B cell (primary cell): ENCODE results near the gene PPP6R2. TPM values are rescaled to one million over a fixed set of nuclear protein-coding genes. Genes with fewer than 3 reads are reported as not detected.

Source experiments
- ATAC-seq: fragments of 200-7000 bp; cut with Tn5 transposase; one replicate; pipeline ENCODE4 v1.10.0; 2021; ENCODE audit warnings: low read depth, mild to moderate bottlenecking, moderate number of reproducible peaks, moderate library complexity
- CTCF ChIA-PET: fragments of 350-600 bp; sonication (Branson Sonifier 250); formaldehyde crosslinking; loops from one replicate; lab custom pipeline; 2021; ENCODE audit warnings: antibody characterized with exemption, inconsistent platforms; lab: Charles Lee
- POLR2A ChIA-PET: fragments of 350-600 bp; sonication (Branson Sonifier 250); formaldehyde crosslinking; loops from one replicate; lab custom pipeline; 2021; ENCODE audit warnings: antibody characterized with exemption; lab: Charles Lee
- DNase-seq: peaks from one replicate; pipeline ENCODE4 v3.0.0; 2013
- H2AFZ ChIP-seq: 2 replicates; pipeline ENCODE4 v1.6.1; 2012; ENCODE audit warnings: mild to moderate bottlenecking, low read depth, low read length; ENCODE audit not compliant: insufficient read depth, poor library complexity, severe bottlenecking
- H3K27ac ChIP-seq, 2 donors: 1 replicate in 1 of 2; 2 replicates in 1 of 2; pipeline ENCODE4 v1.5.1; 2012 to 2013; ENCODE audit warnings: low read length in 2 of 2, mild to moderate bottlenecking in 2 of 2, moderate library complexity in 1 of 2
- H3K27me3 ChIP-seq, 4 experiments: fragments of 200-600 bp in 1 of 4; sonication (generic) in 1 of 4; replicated peaks in 1 of 4; 1 replicate in 2 of 4; 2 replicates in 2 of 4; pipeline versions ENCODE4 v1.6.1 to v1.7.0; 2013 to 2016; ENCODE audit warnings: low read length in 3 of 4, mild to moderate bottlenecking in 2 of 4, mixed read lengths in 1 of 4, moderate library complexity in 1 of 4; ENCODE audit not compliant: insufficient read depth in 4 of 4, control insufficient read depth in 3 of 4; ENCODE audit errors: control extremely low read depth in 1 of 4
- H3K36me3 ChIP-seq, 2 experiments: replicated peaks in 1 of 2; 1 replicate in 1 of 2; 2 replicates in 1 of 2; pipeline versions ENCODE4 v1.6.1 to v1.7.1; 2013; ENCODE audit warnings: low read length in 1 of 2; ENCODE audit not compliant: insufficient read depth in 2 of 2, control insufficient read depth in 1 of 2; ENCODE audit errors: control extremely low read depth in 1 of 2, extremely low read depth in 1 of 2
- H3K4me1 ChIP-seq, 2 donors: fragments of 200-600 bp in 1 of 2; sonication (generic) in 1 of 2; 1 replicate in 1 of 2; 2 replicates in 1 of 2; pipeline versions ENCODE4 v1.5.1 to v1.6.1; 2013 to 2017; ENCODE audit warnings: low read length in 2 of 2; ENCODE audit not compliant: control insufficient read depth in 2 of 2, insufficient read depth in 2 of 2
- H3K4me2 ChIP-seq: replicated peaks from 2 replicates; pipeline ENCODE3; 2012; ENCODE audit warnings: mild to moderate bottlenecking, low read depth, low read length; ENCODE audit not compliant: poor library complexity, severe bottlenecking
- H3K4me3 ChIP-seq, 5 experiments: fragments of 200-600 bp in 1 of 5; sonication (generic) in 1 of 5; 1 replicate in 3 of 5; 2 replicates in 2 of 5; pipeline versions ENCODE4 v1.5.1 to v1.7.0; 2011 to 2016; ENCODE audit warnings: low read length in 4 of 5, mild to moderate bottlenecking in 4 of 5, low read depth in 2 of 5, control low read depth in 1 of 5, moderate library complexity in 1 of 5; ENCODE audit not compliant: insufficient read depth in 1 of 5; ENCODE audit errors: control extremely low read depth in 1 of 5, extremely low read depth in 1 of 5
- H3K79me2 ChIP-seq: fragments of 200-600 bp; sonication (generic); one replicate; pipeline ENCODE4 v1.6.0; 2016; ENCODE audit warnings: low read length; ENCODE audit not compliant: control insufficient read depth, insufficient read depth
- H3K9ac ChIP-seq: fragments of 200-600 bp; sonication (generic); 2 replicates; pipeline ENCODE4 v1.6.1; 2017; ENCODE audit warnings: mild to moderate bottlenecking, low read length, moderate library complexity
- H3K9me3 ChIP-seq, 3 donors: one replicate each; pipeline versions ENCODE4 v1.6.1 to v1.7.1; 2013; ENCODE audit warnings: low read length in 2 of 3; ENCODE audit not compliant: control insufficient read depth in 2 of 3, insufficient read depth in 1 of 3; ENCODE audit errors: control extremely low read depth in 1 of 3
- H4K20me1 ChIP-seq: 2 replicates; pipeline ENCODE4 v1.6.0; 2012; ENCODE audit warnings: mild to moderate bottlenecking, low read length; ENCODE audit not compliant: insufficient read depth, control insufficient read depth, poor library complexity, severe bottlenecking
- H3K27ac Mint-ChIP-seq: one replicate; pipeline ENCODE4 v1.8.0; 2021; ENCODE audit warnings: mixed read lengths
- H3K27me3 Mint-ChIP-seq: one replicate; pipeline ENCODE4 v1.8.0; 2021; ENCODE audit warnings: mixed read lengths
- H3K4me1 Mint-ChIP-seq: one replicate; pipeline ENCODE4 v1.8.0; 2021; ENCODE audit warnings: mixed read lengths
- H3K4me3 Mint-ChIP-seq: one replicate; pipeline ENCODE4 v1.8.0; 2021; ENCODE audit warnings: mixed read lengths
- H3K9me3 Mint-ChIP-seq: one replicate; pipeline ENCODE4 v1.8.0; 2022; ENCODE audit warnings: mixed read lengths; ENCODE audit not compliant: insufficient read depth
- EZH2 ChIP-seq: IDR thresholded peaks from 2 replicates; pipeline ENCODE4 v1.6.1; 2012; ENCODE audit warnings: borderline replicate concordance, low read depth, mild to moderate bottlenecking, moderate library complexity, low read length; ENCODE audit not compliant: insufficient read depth, poor library complexity, severe bottlenecking
- WGBS: methylation state at CpG from one replicate; pipeline ENCODE4 v1.1.5; 2013; ENCODE audit warnings: missing lambda C conversion rate; ENCODE audit not compliant: insufficient coverage; 5-methylcytosine and 5-hydroxymethylcytosine counted together
- intact Hi-C: fragments of 100-400 bp; cut with micrococcal nuclease; formaldehyde crosslinking; loops from one replicate; pipeline ENCODE4 v1.10.0; 2022
- polyA plus RNA-seq: library from polyadenylated mRNA; depleted of rRNA; stranded (reverse); fragments of >200 nt; gene quantifications from 2 replicates; pipeline ENCODE4 v1.2.3, GENCODE V29; 2012
- total RNA-seq, 2 donors: library from RNA; stranded (reverse); fragments of 120-200 nt in 1 of 2; gene quantifications; 1 replicate in 1 of 2; 2 replicates in 1 of 2; pipeline versions ENCODE4 v1.2.3 to v1.2.4, GENCODE V29; 2013 to 2022
- TF ChIP-seq, protein P1 (sequence below): fragments of 200-600 bp; IDR thresholded peaks from one replicate; pipeline ENCODE4 v1.8.0; 2022; ENCODE audit warnings: antibody characterized with exemption, mild to moderate bottlenecking

PPP6R2 gene
- total and polyA plus RNA-seq, 2 donors (not counting 1 experiment from before 2014, with no cell fraction given) = 91.4 to 98.7 TPM

DNA sequence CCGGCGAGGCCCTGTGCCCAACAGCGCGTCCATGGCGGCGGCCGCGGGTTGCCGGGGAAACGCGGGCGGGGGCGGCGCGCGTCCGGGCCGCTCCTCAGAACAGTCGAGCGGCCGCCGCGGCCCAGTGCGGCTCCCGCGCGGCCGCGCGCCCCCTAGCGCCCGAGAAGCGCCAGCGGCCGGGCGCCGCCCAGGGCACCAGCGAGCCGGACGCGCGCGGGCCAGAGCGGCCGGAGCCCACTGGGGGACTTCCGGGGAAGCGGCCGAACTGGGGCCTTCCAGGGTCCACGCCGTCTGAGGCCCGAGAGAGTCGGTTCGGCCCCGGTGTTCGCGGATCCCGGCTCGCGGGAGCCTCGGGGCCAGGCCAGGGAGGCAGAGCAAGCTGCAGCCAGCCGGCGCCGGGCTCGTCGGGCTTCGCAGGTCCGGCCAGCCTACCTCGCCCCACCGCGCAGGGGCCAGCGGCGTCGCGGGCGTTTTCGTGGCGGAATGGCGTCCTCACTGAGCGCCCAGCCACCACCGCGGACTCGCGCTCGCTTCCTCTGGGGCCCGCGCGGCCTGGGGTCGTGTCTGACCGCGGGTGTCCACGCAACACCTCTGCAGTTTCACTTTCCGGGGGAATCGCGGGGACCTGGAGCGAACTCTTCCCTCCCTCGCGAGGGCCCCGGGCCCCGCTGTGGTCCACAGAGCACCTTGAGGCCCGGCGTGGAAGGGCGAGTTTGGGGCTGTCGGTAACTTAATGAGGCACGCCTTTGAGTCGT is 16.0 kb upstream of the PPP6R2 start, which contains the start of gene DENND6B:
Gene DENND6B (minus strand): TSS at position 57 of the 755 bp plus-strand sequence. CDS start 24 bp downstream, at position 33.
- intact Hi-C loops = loop anchor here (1.0 kb wide), 6 partner anchors 13 to 86 kb away; no protein-coding TSS in a partner anchor

More for the DNA sequence above, 16.0 kb upstream of the PPP6R2 start, which contains the start of gene DENND6B:
- H3K27me3 Mint-ChIP-seq = no peaks in the 10 kb centered on the region
- Histone ChIP-seq H3K9me3 (no peaks in the 10 kb centered on the region), H3K27me3 (peaks cover 0 to 6% (median 0%) of the 10 kb centered on the region in 4 experiments), H3K36me3 (no peaks in the 10 kb centered on the region), H3K4me1 (peaks cover 8 to 13% of the 10 kb centered on the region in 2 donors), H3K79me2 (no peaks in the 10 kb centered on the region), H4K20me1 (no peaks in the 10 kb centered on the region), H3K27ac (peak within 1 kb of the TSS; percentile 24 to 76), H3K4me2 (peak within 1 kb of the TSS; percentile 98), H2AFZ (peak within 1 kb of the TSS; percentile 95), H3K4me3 (peak within 1 kb of the TSS in 4 of 5 experiments; percentile 51 to 81 (median 72)), H3K9ac (peak within 1 kb of the TSS; percentile 83)
- 1% methylated on average over 105 of the region's 105 CpGs for WGBS
- CTCF ChIA-PET = interaction anchor here (0.6 to 8.1 kb wide), 20 partner anchors 11 to 199 kb away, joined by 3 to 73 read pairs (median 4); partner anchors contain the start of genes HDAC10, MAPK11 and SCO2
- TF ChIP-seq, protein P1, sequence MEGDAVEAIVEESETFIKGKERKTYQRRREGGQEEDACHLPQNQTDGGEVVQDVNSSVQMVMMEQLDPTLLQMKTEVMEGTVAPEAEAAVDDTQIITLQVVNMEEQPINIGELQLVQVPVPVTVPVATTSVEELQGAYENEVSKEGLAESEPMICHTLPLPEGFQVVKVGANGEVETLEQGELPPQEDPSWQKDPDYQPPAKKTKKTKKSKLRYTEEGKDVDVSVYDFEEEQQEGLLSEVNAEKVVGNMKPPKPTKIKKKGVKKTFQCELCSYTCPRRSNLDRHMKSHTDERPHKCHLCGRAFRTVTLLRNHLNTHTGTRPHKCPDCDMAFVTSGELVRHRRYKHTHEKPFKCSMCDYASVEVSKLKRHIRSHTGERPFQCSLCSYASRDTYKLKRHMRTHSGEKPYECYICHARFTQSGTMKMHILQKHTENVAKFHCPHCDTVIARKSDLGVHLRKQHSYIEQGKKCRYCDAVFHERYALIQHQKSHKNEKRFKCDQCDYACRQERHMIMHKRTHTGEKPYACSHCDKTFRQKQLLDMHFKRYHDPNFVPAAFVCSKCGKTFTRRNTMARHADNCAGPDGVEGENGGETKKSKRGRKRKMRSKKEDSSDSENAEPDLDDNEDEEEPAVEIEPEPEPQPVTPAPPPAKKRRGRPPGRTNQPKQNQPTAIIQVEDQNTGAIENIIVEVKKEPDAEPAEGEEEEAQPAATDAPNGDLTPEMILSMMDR = peak; percentile 67
- no peak for TF ChIP-seq EZH2
- DNase-seq (peak; percentile 86), ATAC-seq (peak; percentile 94)
- peaks cover 21% of the 10 kb centered on the region for H3K4me1 Mint-ChIP-seq
- H3K9me3 Mint-ChIP-seq = no peaks in the 10 kb centered on the region
- peak within 1 kb of the TSS; percentile 90 for H3K4me3 Mint-ChIP-seq
- H3K27ac Mint-ChIP-seq = peak within 1 kb of the TSS; percentile 90
- POLR2A ChIA-PET = interaction anchor here (0.7 to 2.1 kb wide), 7 partner anchors 13 to 198 kb away, joined by 3 to 12 read pairs (median 5); partner anchors contain the start of genes HDAC10 and SCO2
